Activated T-helper 2 cell treated with anti-CD3 and anti-CD28 coated beads, Interferon-gamma antibody, Interleukin-2, Interleukin-4, amounts not matched to agents 10 μg/mL and 5 μg/mL and 100 μg/mL, durations not matched to agents 14 hours and 24 hours and 36 hours (primary cell): ENCODE data around the gene CD276. TPM values are rescaled to one million over a fixed set of nuclear protein-coding genes. Genes with fewer than 3 reads are reported as not detected.

Experiments
- DNase-seq: peaks from one replicate; pipeline ENCODE4 v3.0.0; 2021; ENCODE audit warnings: low spot score
- H3K27ac Mint-ChIP-seq: one replicate; pipeline ENCODE4 v1.8.0; 2021; ENCODE audit warnings: mixed read lengths
- H3K27me3 Mint-ChIP-seq: one replicate; pipeline ENCODE4 v1.8.0; 2021; ENCODE audit warnings: low read depth, mixed read lengths
- H3K36me3 Mint-ChIP-seq: one replicate; pipeline ENCODE4 v1.8.0; 2021; ENCODE audit warnings: low read depth, mixed read lengths
- H3K4me1 Mint-ChIP-seq: one replicate; pipeline ENCODE4 v1.8.0; 2021; ENCODE audit warnings: low read depth, mixed read lengths
- H3K4me3 Mint-ChIP-seq: one replicate; pipeline ENCODE4 v1.8.0; 2021; ENCODE audit warnings: low read depth, mild to moderate bottlenecking, moderate library complexity, mixed read lengths
- H3K9me3 Mint-ChIP-seq: one replicate; pipeline ENCODE4 v1.8.0; 2021; ENCODE audit warnings: mixed read lengths
- intact Hi-C: fragments of 100-400 bp; cut with micrococcal nuclease; formaldehyde crosslinking; loops from one replicate; pipeline ENCODE4 v1.15.1; 2023
- total RNA-seq: library from RNA; stranded (reverse); gene quantifications from 2 replicates; pipeline ENCODE4 v1.2.3, GENCODE V29; 2022

CD276 gene
- total RNA-seq, 1 donor from 2014 or later, result 16.7 TPM

DNA sequence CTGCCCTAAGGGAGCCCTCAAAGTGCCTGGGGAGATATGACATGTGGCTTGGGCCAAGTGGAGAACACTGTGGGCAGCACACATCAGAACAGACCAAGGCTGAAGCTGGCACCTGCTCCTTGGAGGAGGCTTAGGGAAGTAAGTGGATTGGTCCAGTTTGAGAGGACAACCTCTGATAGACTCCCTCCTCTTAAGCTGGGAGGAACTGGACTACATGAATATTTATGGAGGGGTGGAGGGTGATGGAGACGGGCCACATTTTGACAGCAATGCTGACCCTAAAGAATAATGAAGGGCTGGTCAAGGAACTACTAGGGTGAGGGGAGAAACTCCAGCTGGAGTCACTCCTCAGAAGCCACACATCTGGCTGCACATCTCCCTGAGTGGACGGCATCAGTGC lies 6.5 kb upstream of the CD276 start:
- Mint-ChIP-seq H3K4me3 (no peak overlapping the region), H3K36me3 (no peaks in the 10 kb centered on the region), H3K27ac (no peak overlapping the region), H3K4me1 (peaks cover 16% of the 10 kb centered on the region), H3K9me3 (no peaks in the 10 kb centered on the region), H3K27me3 (peaks cover 20% of the 10 kb centered on the region)
- intact Hi-C loops, result loop anchor here (1.0 kb wide), 1 partner anchor 23 kb away; no protein-coding TSS in a partner anchor
- DNase-seq, result no peak

DNA sequence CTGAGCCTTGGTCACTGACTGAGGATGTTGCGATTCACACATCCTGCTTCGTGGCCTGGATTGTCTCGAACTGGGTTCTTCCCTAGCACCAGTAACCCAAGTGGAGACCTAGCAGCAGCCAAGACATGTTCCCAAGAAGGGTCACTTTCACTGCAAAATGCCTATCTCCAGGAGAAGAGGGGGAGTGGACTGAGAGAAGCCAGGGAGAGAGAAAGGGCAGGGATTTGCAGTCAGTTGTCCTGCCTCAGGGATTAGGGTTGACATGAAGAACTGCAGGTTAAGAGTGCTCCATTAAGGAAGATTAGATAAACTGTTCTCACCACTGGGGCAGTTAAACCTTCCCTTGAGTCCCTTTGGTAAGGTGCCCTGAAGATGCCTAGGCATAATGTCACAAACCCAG lies 5.7 kb upstream of the CD276 start:
- no peak overlapping the region for H3K27ac Mint-ChIP-seq
- H3K4me1 Mint-ChIP-seq, result peaks cover 20% of the 10 kb centered on the region
- peaks cover 19% of the 10 kb centered on the region for H3K27me3 Mint-ChIP-seq
- intact Hi-C loops, result no loop called here
- no peaks in the 10 kb centered on the region for H3K36me3 Mint-ChIP-seq
- H3K4me3 Mint-ChIP-seq, result no peak overlapping the region
- DNase-seq, result no peak
- H3K9me3 Mint-ChIP-seq, result no peaks in the 10 kb centered on the region

DNA sequence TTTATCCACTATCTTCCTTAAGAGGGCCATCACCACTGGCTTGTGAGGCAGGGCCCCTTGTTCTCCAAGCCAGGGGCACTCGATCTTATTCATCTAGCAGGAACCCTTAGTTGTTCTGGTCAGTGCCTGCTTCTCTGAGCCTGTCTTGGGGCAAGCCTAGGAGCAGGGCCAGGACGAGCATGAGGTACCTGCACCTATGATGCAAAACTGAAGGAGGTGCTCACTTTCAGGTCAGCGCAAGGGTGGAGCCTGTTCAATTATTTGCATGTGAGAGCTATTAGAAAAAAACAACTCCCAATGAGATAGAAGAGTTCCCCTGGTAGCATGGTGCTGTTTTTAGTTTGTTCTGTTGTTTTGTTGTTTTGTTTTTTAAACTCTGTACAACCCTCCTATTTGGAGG lies 5.0 kb upstream of the CD276 start:
- no peaks in the 10 kb centered on the region for H3K9me3 Mint-ChIP-seq
- intact Hi-C loops, result no loop called here
- no peak for DNase-seq
- peaks cover 25% of the 10 kb centered on the region for H3K4me1 Mint-ChIP-seq
- H3K4me3 Mint-ChIP-seq, result no peak overlapping the region
- H3K27ac Mint-ChIP-seq, result no peak overlapping the region
- peaks cover 20% of the 10 kb centered on the region for H3K27me3 Mint-ChIP-seq
- no peaks in the 10 kb centered on the region for H3K36me3 Mint-ChIP-seq

DNA sequence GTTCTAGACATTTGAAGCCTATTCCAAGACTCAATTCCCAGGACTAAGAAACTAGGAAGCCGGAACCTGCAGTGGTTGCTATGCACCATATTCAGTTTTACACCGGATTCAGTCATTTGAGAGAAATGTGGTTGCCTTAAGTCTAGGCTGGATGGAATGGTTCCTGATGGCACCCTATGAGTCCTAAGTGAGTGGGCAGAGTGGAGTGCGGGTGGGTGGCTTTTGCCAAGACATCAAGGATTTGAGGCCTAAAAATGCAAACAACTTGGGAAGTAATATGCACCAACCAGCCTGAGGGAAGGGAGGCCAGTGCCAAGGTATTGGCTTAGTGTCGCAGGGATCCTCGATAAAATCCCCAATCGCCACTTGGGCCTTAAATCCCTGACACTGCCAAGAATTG lies 4.2 kb upstream of the CD276 start:
- peaks cover 21% of the 10 kb centered on the region for H3K4me1 Mint-ChIP-seq
- no peak for DNase-seq
- H3K4me3 Mint-ChIP-seq, result no peak overlapping the region
- no peak overlapping the region for H3K27ac Mint-ChIP-seq
- peaks cover 23% of the 10 kb centered on the region for H3K27me3 Mint-ChIP-seq
- H3K36me3 Mint-ChIP-seq, result no peaks in the 10 kb centered on the region
- intact Hi-C loops, result loop anchor here (1.0 to 10.0 kb wide), 3 partner anchors 17 to 395 kb away; partner anchors contain the start of gene NPTN
- no peaks in the 10 kb centered on the region for H3K9me3 Mint-ChIP-seq

DNA sequence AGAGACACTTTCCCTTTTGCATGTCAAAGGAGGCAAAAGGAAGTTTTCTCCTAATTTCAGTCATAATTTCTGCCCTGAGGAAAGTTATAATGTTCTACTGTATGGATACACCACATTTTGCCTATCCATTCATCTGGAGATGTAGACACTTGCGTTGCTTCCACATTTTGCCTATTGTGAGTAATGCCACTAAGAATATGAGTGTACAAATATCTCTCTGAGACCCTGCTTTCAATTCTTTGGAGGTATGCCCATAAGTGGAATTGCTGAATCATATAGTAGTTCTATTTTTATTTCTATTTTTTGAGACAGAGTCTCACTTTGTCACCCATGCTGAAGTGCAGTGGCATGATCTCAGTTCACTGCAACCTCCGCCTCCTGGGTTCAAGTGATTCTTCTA lies 3.6 kb upstream of the CD276 start:
- H3K4me1 Mint-ChIP-seq, result peaks cover 25% of the 10 kb centered on the region
- H3K36me3 Mint-ChIP-seq, result no peaks in the 10 kb centered on the region
- H3K27ac Mint-ChIP-seq, result no peak overlapping the region
- intact Hi-C loops, result loop anchor here (1.0 to 10.0 kb wide), 3 partner anchors 17 to 396 kb away; partner anchors contain the start of gene NPTN
- H3K27me3 Mint-ChIP-seq, result peaks cover 28% of the 10 kb centered on the region
- no peaks in the 10 kb centered on the region for H3K9me3 Mint-ChIP-seq
- DNase-seq, result no peak
- H3K4me3 Mint-ChIP-seq, result no peak overlapping the region

DNA sequence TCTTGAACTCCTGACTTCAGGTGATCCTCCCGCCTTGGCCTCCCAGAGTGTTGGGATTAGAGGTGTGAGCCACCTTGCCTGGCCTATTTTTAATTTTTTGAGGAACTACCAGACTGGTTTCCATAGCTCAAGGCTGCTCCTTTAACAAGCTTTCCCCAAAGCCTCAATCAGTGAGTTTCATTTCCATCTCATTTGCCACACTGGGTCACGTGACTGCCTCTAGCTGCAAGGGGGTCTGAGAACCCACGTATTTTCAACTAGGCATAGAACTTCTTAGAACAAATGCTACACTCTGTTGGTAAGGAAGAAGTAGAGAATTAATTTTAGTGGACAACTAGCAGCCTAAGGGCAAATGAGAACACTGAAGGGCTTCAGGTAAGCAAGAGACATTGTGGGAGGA lies 3.1 kb upstream of the CD276 start:
- Mint-ChIP-seq H3K36me3 (no peaks in the 10 kb centered on the region), H3K9me3 (no peaks in the 10 kb centered on the region), H3K4me1 (peaks cover 27% of the 10 kb centered on the region), H3K27me3 (peaks cover 34% of the 10 kb centered on the region), H3K4me3 (no peak overlapping the region), H3K27ac (no peak overlapping the region)
- DNase-seq, result no peak
- intact Hi-C loops, result loop anchor here (5.0 to 10.0 kb wide), 2 partner anchors 49 to 396 kb away; partner anchors contain the start of gene NPTN

DNA sequence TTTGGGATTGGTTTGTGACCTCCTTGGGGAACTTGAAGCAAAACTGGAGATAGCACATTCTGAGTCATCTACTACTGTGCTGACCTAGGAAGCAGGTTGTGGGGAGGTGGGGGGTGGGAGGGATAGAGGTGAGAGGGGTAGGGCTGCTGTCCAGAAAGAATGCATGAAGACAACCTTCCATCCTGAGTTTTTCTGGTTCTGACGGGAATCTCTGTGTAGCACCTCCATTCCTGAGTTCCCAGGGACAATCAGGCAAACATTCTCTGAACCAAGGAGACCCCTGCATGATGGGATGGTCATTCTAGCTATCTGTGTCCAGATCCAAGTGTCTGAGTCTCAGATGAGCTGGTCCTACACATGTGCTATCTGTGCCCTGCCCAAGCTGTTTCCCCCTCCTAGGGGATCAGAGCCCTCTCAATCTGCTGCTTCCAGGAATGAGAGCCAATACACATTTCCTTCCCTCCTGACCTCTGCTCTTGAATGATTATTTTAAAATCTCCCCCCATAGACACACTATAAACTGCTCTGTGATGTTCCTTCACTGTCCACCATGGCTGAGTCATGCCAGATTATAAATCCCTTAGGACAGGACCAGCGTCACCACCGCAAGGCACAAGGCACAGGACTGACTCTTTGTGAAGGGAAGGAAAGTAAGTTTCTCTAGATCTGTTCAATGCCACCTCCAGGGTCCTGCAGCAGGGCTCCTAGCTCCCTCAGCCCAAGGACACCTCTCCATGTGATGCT lies 2.2 kb upstream of the CD276 start:
- no peak for DNase-seq
- Mint-ChIP-seq H3K9me3 (no peaks in the 10 kb centered on the region), H3K4me1 (peaks cover 29% of the 10 kb centered on the region), H3K36me3 (no peaks in the 10 kb centered on the region), H3K4me3 (no peak overlapping the region), H3K27me3 (peaks cover 41% of the 10 kb centered on the region), H3K27ac (no peak overlapping the region)
- intact Hi-C loops, result loop anchor here (5.0 to 10.0 kb wide), 2 partner anchors 50 to 397 kb away; partner anchors contain the start of gene NPTN

DNA sequence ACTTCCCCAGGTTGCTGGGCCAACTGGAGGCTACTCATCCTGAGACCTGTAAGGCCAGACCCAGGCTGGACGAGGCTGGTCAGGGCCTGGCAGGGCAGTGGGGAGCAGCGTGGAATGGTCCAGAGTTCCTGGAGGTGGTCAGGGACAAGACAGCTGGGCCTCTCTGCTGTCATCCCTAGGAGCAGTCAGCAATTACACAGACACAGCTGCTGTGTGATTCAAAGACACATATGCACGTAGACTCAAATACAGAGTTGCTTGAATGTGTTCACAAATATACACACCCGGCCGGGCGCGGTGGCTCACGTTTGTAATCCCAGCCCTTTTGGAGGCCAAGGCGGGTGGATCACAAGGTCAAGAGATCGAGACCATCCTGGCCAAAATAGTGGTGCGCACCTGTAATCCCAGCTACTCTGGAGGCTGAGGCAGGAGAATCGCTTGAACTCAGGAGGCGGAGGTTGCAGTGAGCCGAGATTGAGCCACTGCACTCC lies 1.5 kb upstream of the CD276 start:
- Mint-ChIP-seq H3K4me3 (no peak overlapping the region), H3K27me3 (peaks cover 41% of the 10 kb centered on the region), H3K4me1 (peaks cover 29% of the 10 kb centered on the region), H3K9me3 (no peaks in the 10 kb centered on the region), H3K36me3 (no peaks in the 10 kb centered on the region), H3K27ac (no peak overlapping the region)
- intact Hi-C loops, result loop anchor here (5.0 to 10.0 kb wide), 2 partner anchors 50 to 398 kb away; partner anchors contain the start of gene NPTN
- DNase-seq, result no peak

DNA sequence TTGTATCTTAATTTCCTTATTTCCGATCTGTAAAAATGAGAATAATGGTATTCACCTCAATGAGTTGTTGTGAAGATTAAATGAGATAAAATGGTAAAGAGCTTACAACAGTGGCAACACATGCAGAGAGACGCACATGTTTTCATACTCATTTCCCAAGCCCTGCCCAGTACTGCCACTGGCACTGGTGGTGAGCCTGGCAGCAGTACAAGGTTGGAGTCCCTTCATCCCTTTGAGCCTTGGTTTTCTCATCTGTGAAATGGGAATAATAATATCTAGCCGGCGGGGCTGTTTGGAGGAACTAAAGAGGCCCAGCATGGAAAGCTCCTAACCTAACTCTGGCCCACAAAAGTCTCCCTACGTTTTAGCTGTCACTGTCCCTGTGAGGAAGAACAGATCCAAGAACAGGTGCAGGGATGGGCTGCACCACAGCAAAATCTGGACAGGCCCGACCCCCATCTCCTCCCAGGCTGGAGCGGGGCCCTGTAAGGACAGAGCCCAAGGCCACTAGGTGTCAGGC lies 866 bp upstream of the CD276 start:
- peaks cover 44% of the 10 kb centered on the region for H3K27me3 Mint-ChIP-seq
- no peaks in the 10 kb centered on the region for H3K36me3 Mint-ChIP-seq
- H3K27ac Mint-ChIP-seq, result peak overlapping the region; percentile 62
- intact Hi-C loops, result loop anchor here (5.0 to 10.0 kb wide), 2 partner anchors 51 to 399 kb away; partner anchors contain the start of gene NPTN
- H3K4me1 Mint-ChIP-seq, result peaks cover 29% of the 10 kb centered on the region
- DNase-seq, result no peak
- H3K9me3 Mint-ChIP-seq, result no peaks in the 10 kb centered on the region
- peak overlapping the region; percentile 85 for H3K4me3 Mint-ChIP-seq

DNA sequence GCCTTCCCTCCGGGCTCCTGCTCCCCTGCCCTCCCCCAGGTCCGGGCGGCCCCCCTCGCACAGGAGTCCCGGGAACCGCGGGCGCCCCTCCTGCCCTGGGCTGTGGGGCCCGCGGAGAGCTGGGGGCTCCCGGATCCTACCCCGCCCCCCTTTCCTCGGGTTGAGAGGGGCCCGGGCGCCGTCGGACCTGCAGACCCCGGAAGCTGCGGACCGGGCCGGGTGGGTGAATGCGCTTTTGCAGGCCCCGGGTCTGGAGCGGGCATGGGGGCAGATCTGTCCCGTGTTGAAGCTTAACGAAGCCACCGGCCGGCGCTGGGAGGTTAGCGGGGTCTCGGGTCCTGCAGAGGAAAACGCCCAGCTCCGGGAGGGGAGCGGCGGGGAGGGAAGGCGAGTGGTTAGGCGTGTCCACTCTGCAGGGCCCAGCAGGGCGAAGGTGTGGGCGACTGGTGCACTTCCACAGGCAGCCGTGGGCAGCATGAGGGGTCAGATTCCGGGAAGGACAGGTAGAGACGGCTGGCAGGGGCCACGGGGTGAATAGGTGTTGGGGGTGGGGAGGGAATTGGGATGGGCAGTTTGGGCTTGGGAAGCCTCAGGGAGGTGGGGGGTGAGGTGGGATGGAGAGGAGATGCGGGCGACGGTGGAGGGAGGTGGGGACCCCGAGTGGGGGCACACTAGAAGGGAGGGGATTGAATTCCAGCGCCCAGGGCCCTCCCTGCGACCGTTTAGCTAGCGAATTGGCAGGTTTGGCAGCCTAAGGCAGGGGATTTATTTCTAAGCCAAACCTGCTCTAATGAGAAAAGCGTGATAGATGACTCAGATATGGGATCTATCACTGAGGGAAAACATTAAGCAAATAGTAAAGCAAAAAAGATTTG lies 635 bp downstream of the CD276 start:
- H3K4me3 Mint-ChIP-seq, result peak overlapping the region; percentile 72
- H3K36me3 Mint-ChIP-seq, result no peaks in the 10 kb centered on the region
- no peak for DNase-seq
- H3K27me3 Mint-ChIP-seq, result peaks cover 41% of the 10 kb centered on the region
- H3K4me1 Mint-ChIP-seq, result peaks cover 25% of the 10 kb centered on the region
- H3K27ac Mint-ChIP-seq, result no peak overlapping the region
- H3K9me3 Mint-ChIP-seq, result no peaks in the 10 kb centered on the region
- intact Hi-C loops, result loop anchor here (5.0 to 10.0 kb wide), 2 partner anchors 53 to 400 kb away; partner anchors contain the start of gene NPTN

DNA sequence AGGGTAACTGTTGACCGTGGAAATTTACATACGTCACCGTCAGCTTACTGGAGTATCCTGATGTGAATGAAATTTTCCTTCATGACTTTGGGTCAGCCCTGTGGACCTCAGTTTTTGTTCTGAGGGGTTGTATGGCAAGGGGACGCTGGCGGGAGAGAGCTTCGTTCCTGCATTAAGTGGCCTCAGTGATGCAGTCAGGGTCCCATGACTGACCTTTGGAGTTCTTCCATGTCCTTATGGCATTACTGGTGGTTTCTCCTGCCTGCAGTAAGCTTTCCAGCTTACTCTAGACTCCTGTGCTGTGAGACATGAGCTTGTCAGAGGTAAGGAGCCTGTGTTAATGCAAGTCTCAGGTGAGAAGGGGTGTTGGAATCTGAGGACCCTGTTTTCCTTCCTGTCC lies 1.8 kb downstream of the CD276 start:
- no peaks in the 10 kb centered on the region for H3K9me3 Mint-ChIP-seq
- peak overlapping the region; percentile 72 for H3K4me3 Mint-ChIP-seq
- intact Hi-C loops, result loop anchor here (10.0 kb wide), 1 partner anchor 401 kb away; no protein-coding TSS in a partner anchor
- peaks cover 23% of the 10 kb centered on the region for H3K4me1 Mint-ChIP-seq
- no peak for DNase-seq
- no peaks in the 10 kb centered on the region for H3K36me3 Mint-ChIP-seq
- H3K27ac Mint-ChIP-seq, result no peak overlapping the region
- H3K27me3 Mint-ChIP-seq, result peaks cover 41% of the 10 kb centered on the region

DNA sequence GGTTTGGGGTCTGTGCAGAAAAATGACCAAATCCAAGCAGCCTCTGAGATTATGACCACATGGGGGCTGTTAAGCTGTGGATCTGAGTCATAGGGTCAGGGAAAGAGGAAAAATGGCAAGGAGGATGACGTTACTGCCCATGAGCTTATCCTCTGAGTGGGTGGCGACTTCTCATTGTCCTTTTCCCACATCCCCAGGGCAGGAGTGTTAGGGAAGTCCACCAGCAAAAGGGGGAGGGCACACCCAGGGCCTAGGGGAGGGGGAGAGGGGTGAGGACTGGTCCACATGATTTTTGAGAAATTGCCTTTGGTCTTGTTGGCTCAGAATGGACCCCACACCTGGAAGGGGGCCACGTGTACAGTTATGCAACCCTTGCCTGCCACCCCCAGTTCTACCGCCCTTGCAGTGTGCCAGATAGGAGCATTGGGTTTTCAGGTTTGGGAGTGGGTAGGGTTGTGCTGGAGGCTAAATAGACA lies 2.6 kb downstream of the CD276 start:
- no peak for DNase-seq
- peaks cover 18% of the 10 kb centered on the region for H3K4me1 Mint-ChIP-seq
- no peaks in the 10 kb centered on the region for H3K9me3 Mint-ChIP-seq
- no peak overlapping the region for H3K4me3 Mint-ChIP-seq
- peaks cover 37% of the 10 kb centered on the region for H3K27me3 Mint-ChIP-seq
- intact Hi-C loops, result loop anchor here (10.0 kb wide), 1 partner anchor 402 kb away; no protein-coding TSS in a partner anchor
- H3K27ac Mint-ChIP-seq, result no peak overlapping the region
- H3K36me3 Mint-ChIP-seq, result no peaks in the 10 kb centered on the region
